Measurements from ENCODE around the gene COPZ2. TPM values are rescaled to one million over a fixed set of nuclear protein-coding genes. Genes with fewer than 3 reads are reported as not detected.
A peak's percentile ranks its signal among the peaks of the same experiment; 100 is the strongest.
"Not testable (repeated sequence)": the region's sequence is repeated elsewhere in the genome, so short reads cannot be mapped to it uniquely, and the experiment has no call there.

COPZ2 gene
- polyA plus RNA-seq, 4 donors: 13.7 to 24.0 (median 20.6) TPM

GRCh38 chr17:48036693-48037035 is 933 bp downstream of the COPZ2 start:
- DNase-seq (ENCODE audit: low read depth in 4 of 4, low spot score in 2 of 4): no peak

GRCh38 chr17:48034734-48035133 is 2.9 kb downstream of the COPZ2 start:
- not testable (repeated sequence) for DNase-seq (ENCODE audit: low read depth in 4 of 4, low spot score in 2 of 4)

GRCh38 chr17:48031966-48032365 is 5.6 kb downstream of the COPZ2 start:
- DNase-seq (ENCODE audit: low read depth in 4 of 4, low spot score in 2 of 4): no peak

- no peak for DNase-seq (ENCODE audit: low read depth in 4 of 4, low spot score in 2 of 4)
Measured at GRCh38 chr17:48030531-48030930, 7.1 kb downstream of the COPZ2 start.

- no peak for DNase-seq (ENCODE audit: low read depth in 4 of 4, low spot score in 2 of 4)
Measured at GRCh38 chr17:48028736-48029135, 8.9 kb downstream of the COPZ2 start.

GRCh38 chr17:48027322-48027981 is 10.1 kb downstream of the COPZ2 start:
- DNase-seq (ENCODE audit: low read depth in 4 of 4, low spot score in 2 of 4): no peak

- no peak for DNase-seq (ENCODE audit: low read depth in 4 of 4, low spot score in 2 of 4)
Measured at GRCh38 chr17:48026502-48027321, 10.9 kb downstream of the COPZ2 start.

- DNase-seq (ENCODE audit: low read depth in 4 of 4, low spot score in 2 of 4): no peak
Measured at GRCh38 chr17:48025904-48026501, 11.6 kb downstream of the COPZ2 start.

GRCh38 chr17:48025040-48025903 is 12.3 kb downstream of the COPZ2 start:
- DNase-seq (ENCODE audit: low read depth in 4 of 4, low spot score in 2 of 4): peak; percentile 83 to 94 (median 90)

GRCh38 chr17:48024149-48025039 is 13.2 kb downstream of the COPZ2 start:
- no peak for DNase-seq (ENCODE audit: low read depth in 4 of 4, low spot score in 2 of 4)

- DNase-seq (ENCODE audit: low read depth in 4 of 4, low spot score in 2 of 4): no peak
Measured at GRCh38 chr17:48023400-48024148, 14.0 kb downstream of the COPZ2 start.

- no peak for DNase-seq (ENCODE audit: low read depth in 4 of 4, low spot score in 2 of 4)
Measured at GRCh38 chr17:48022901-48023300, 14.7 kb downstream of the COPZ2 start.

- DNase-seq (ENCODE audit: low read depth in 4 of 4, low spot score in 2 of 4): no peak
Measured at GRCh38 chr17:48021934-48022333, 15.7 kb downstream of the COPZ2 start.

GRCh38 chr17:48017817-48018158 is 19.8 kb downstream of the COPZ2 start:
- DNase-seq (ENCODE audit: low read depth in 4 of 4, low spot score in 2 of 4): not testable (repeated sequence)

GRCh38 chr17:48016112-48016511 is 21.5 kb downstream of the COPZ2 start:
- no peak for DNase-seq (ENCODE audit: low read depth in 4 of 4, low spot score in 2 of 4)

- DNase-seq (ENCODE audit: low read depth in 4 of 4, low spot score in 2 of 4): no peak
Measured at GRCh38 chr17:48014595-48015111, 22.9 kb downstream of the COPZ2 start.

- no peak for DNase-seq (ENCODE audit: low read depth in 4 of 4, low spot score in 2 of 4)
Measured at GRCh38 chr17:48013876-48014594, 23.6 kb downstream of the COPZ2 start.

GRCh38 chr17:48012654-48013053 is 24.9 kb downstream of the COPZ2 start:
- DNase-seq (ENCODE audit: low read depth in 4 of 4, low spot score in 2 of 4): no peak

All from left renal cortex interstitium (tissue), 4 donors.